GM19043 (cell line): ENCODE results near the gene CIT.

Experiments
- ATAC-seq: cut with Tn5 transposase; IDR thresholded peaks from one replicate; pipeline ENCODE4 v1.9.1; 2021; ENCODE audit warnings: low read depth; ENCODE audit not compliant: unreplicated experiment

The CIT gene

DNA sequence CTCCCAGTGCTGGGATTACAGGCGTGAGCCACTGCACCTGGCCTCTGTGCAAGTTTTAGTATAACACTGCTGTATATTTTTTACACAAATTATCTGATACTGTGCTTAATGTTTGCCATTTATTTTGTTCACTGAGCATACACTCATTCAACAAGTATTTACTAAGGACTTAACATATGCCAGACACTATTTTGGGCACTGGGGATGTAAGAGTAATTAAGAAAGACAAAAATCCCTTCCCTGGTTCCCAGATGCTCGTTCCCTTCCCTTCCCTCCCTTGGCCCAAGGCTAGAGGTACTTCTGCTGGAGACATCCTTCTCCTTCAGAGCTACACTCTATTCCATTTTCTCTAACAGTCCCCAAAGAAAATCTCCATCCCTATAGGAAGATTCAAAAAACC, 12.5 kb downstream of the CIT start:
- no peak for ATAC-seq

DNA sequence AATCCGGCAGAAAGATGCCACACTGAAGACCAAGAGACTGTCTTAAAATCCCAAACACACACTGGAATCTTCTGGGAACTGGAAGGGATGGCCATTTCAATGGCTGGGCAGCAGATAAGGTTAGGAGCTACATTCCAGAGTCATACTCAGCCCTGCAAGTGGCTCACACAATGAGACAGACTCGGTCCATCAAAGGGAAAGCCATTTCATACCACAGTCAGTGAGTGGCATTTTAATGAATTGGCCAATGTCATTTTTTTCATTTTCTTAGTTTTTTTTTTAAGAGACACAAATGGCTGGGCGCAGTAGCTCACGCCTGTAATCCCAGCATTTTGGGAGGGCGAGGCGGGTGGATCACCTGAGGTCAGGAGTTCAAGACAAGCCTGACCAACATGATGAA, 17.9 kb downstream of the CIT start:
- no peak for ATAC-seq

DNA sequence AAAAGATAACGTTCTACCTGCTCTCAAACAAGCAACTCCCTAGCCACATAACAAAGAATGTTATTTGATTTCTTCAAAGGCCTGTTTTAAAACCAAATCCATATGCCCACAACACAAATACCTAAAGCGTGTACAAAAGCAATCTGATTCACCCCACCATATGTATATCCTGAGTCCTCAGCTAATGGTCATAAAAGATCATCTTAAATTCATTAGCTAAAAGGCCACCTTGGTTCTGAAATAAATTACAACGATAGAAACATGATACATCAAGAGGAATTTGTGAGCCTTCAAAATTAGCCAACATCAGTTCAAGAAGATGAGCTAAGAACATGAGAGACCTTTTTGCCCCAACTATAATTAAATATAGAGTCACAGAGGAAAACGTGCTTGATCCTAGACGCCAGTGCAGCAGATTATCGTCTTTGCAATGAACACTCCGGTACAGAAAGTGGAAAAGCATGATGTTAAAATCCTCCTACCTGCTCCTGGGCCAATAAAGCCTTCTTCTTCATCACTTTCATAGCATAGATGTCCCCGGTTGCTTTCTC, 20.0 kb downstream of the CIT start:
- no peak for ATAC-seq

DNA sequence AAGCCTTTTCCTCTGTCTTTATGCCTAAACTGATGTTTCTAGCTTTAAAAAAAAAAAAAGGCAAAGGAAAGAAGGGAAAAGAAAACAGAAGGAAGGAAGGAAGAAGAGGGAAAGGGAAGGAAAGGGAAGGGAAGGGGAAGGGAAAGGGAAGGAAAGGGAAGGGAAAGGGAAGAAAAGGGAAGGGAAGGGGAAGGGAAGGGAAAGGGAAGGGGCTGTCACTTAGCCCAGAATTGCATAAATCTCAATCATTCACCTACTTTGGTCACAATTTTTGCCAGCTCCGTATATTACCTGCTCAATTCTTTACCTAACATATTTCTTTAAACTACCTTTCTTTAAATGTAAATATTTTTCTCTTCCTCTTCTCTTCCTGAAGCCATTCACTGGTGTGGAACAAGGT, 26.8 kb downstream of the CIT start:
- no peak for ATAC-seq

- ATAC-seq: no peak
Measured at GRCh38 chr12:119843100-119843499, 34.0 kb downstream of the CIT start.

- ATAC-seq: no peak
Measured at GRCh38 chr12:119842380-119842779, 34.7 kb downstream of the CIT start.

GRCh38 chr12:119841433-119842210, 35.5 kb downstream of the CIT start:
- no peak for ATAC-seq

GRCh38 chr12:119840582-119840981, 36.5 kb downstream of the CIT start:
- ATAC-seq: no peak

DNA sequence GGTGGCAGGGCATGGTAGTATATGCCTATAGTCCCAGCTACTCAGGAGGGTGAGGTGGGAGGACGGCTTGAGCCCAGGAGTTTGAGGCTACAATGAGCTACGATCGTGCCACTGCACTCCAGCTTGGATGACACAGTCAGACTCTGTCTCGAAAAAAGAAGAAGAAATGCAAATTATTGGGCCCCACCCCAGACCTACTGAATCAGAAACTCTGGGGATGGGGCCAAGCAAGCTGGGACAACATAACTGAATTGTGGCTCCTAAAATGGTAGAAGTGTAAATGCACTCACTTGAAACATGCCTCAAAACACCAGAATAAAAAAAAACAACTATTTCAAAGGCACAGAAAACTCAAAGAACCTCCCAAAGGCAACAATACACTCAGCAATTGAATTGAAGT, 37.0 kb downstream of the CIT start:
- no peak for ATAC-seq

- ATAC-seq: no peak
Measured at GRCh38 chr12:119838826-119839600, 38.1 kb downstream of the CIT start.

- ATAC-seq: no peak
Measured at GRCh38 chr12:119836781-119837180, 40.3 kb downstream of the CIT start.

DNA sequence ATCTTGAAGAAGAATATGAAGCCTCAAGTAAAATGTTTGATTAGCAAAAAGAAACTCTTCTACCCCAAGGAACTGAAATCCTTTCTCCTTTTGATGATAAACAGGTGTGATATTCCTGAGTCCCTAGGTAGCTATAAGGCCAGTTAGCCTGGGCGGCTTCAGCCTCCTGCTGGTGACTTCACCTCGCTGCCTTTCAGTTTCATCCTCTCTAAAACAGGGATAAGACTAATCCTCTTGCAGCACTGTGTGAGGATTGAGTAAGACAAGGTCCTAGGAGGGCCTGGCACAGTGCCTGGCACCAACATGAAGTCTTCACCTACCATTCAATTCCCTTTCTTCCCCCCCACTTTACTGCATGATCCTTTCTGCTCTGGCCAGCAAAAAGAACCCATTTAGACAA, 42.1 kb downstream of the CIT start:
- ATAC-seq: no peak

DNA sequence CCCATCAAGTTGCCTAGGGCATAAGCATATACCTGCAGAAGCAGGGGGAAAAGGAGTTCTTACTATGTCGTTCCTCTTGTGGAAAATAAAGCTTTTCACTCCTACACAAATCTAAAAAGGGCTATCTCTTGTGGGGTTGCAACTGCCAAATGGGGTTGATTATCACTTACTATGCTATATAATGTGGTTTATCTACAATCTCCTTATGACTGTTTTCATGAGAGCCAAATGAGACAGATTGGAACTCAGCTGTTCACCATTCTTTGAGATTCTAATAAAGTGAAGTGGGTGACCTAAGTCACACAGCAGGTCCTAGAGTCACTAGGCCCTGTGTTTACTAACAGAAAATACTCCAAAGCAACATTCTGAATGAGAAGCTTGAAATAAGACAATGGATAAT, 47.7 kb downstream of the CIT start:
- no peak for ATAC-seq

GRCh38 chr12:119828300-119828699, 48.8 kb downstream of the CIT start:
- no peak for ATAC-seq

GRCh38 chr12:119827760-119828159, 49.4 kb downstream of the CIT start:
- no peak for ATAC-seq

GRCh38 chr12:119826661-119827445, 50.3 kb downstream of the CIT start:
- ATAC-seq: no peak

DNA sequence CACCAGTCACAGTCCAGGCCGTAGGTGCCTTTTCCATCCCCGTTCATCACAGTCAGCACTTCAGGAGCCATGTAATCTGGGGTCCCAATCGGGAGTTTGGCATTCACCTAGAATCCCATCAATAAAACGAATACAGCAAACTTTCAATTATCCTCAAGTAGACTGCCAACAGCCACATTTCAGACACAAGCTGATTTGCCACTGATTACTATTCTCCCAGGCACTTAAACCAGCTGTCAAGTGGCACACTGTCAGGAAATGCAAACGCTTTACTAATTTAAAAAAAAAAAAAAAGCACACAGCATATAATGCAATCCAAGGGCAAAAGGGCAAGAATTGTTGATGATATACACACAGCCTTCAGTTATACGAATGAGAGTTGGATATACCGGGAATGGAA, 51.9 kb downstream of the CIT start:
- ATAC-seq: no peak

DNA sequence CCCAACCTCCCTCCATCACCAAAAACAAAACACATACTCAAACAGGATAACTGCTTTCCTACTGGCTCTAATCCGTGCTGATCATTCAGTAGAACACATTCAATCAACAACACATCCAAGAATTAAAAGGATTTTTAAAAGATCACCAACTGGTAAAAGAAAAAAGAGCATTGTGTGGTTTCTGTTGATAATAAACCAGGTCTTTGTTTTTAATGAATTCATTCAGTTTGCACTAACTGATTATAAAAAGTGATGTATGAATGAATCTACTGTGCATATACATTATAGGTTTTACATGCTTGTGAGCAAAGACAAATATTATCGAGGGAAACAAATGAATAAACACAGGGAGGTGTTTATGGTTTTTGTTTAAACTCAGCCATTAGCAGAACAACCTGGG, 55.1 kb downstream of the CIT start:
- ATAC-seq: no peak

DNA sequence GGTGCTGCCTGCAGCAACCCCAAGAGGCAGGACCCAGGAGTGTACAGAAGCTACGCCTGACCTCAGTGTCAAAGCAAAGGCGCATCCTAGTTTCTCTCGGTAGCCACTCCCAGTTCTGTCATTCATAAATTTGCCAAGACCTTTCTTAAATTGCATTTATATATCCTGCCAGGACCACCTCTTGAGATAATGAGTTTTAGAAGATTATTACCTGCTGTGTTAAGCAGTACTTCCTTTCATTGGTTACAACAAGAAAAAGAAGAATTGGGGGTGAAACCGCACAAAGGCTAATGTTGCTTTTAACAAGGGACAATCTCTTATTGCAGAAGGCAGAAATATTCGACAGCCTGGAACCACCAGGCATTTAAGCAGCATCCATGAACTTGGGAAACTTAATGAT, 57.8 kb downstream of the CIT start:
- no peak for ATAC-seq

- no peak for ATAC-seq
Measured at GRCh38 chr12:119817546-119818343, 59.4 kb downstream of the CIT start.
